Adrenal gland (tissue), 5 donors: Measurements from ENCODE around the gene GDF11.

Experiments used
- CTCF ChIP-seq, 6 experiments: fragments of 450-650 bp in 4 of 6; fragments of 200-600 bp in 2 of 6; sonication (generic) in 1 of 6; IDR thresholded peaks; 1 replicate in 5 of 6; 2 replicates in 1 of 6; pipeline versions ENCODE4 v1.5.1 to v1.8.0; 2016 to 2021; ENCODE audit warnings: antibody characterized with exemption in 6 of 6, mild to moderate bottlenecking in 2 of 6, moderate library complexity in 1 of 6
- POLR2A ChIP-seq, 2 donors: fragments of 450-650 bp; IDR thresholded peaks; one replicate each; pipeline ENCODE4 v1.6.1; 2017; ENCODE audit warnings: antibody characterized with exemption in 2 of 2, mild to moderate bottlenecking in 2 of 2, moderate library complexity in 1 of 2
- donor health status: DM: no; HTN: no; CAD: no.

GRCh38 chr12:55715169-55715764 lies 27.7 kb upstream of the GDF11 start:
- no peak for TF ChIP-seq CTCF (IDR thresholded peaks at IDR 0.05)
- TF ChIP-seq POLR2A (IDR thresholded peaks at IDR 0.05), result no peak
